HL-60 (cell line): Measurements from ENCODE around the gene ROR2.

Experiments used
- DNase-seq, 2 experiments: peaks; one replicate each; pipeline ENCODE4 v3.0.0-alpha.2; 2010 to 2020; ENCODE audit warnings: low read depth in 1 of 2, low spot score in 1 of 2
- H3K27ac ChIP-seq: fragments of 250-450 bp; sonication (Bioruptor Pico); replicated peaks from 2 replicates; pipeline ENCODE4 v1.5.1; 2020; ENCODE audit warnings: mild to moderate bottlenecking, moderate library complexity
- H3K27me3 ChIP-seq: fragments of 250-450 bp; sonication (Bioruptor Pico); 2 replicates; pipeline ENCODE4 v1.5.1; 2021; ENCODE audit warnings: mild to moderate bottlenecking, moderate library complexity; ENCODE audit not compliant: insufficient read depth, poor library complexity, severe bottlenecking
- H3K4me3 ChIP-seq: replicated peaks from 2 replicates; pipeline ENCODE4 v1.5.1; 2011; ENCODE audit warnings: mild to moderate bottlenecking, control low read depth, low read length; ENCODE audit not compliant: insufficient read depth
- CTCF ChIP-seq: IDR thresholded peaks from one replicate; pipeline ENCODE4 v1.5.1; 2011; ENCODE audit warnings: low read length, control low read depth, inconsistent platforms; ENCODE audit not compliant: insufficient read depth
- GABPA ChIP-seq: IDR thresholded peaks from 2 replicates; pipeline ENCODE4 v1.6.1; 2012; ENCODE audit warnings: low read depth
- POLR2AphosphoS5 ChIP-seq: IDR thresholded peaks from 2 replicates; pipeline ENCODE4 v1.6.1; 2012; ENCODE audit warnings: low read depth
- REST ChIP-seq: IDR thresholded peaks from 2 replicates; pipeline ENCODE4 v1.6.1; 2012; ENCODE audit warnings: low read depth; ENCODE audit not compliant: insufficient replicate concordance
- SPI1 ChIP-seq: IDR thresholded peaks from 2 replicates; pipeline ENCODE4 v1.6.1; 2012; ENCODE audit warnings: low read depth, mild to moderate bottlenecking, borderline replicate concordance

The ROR2 gene

DNA sequence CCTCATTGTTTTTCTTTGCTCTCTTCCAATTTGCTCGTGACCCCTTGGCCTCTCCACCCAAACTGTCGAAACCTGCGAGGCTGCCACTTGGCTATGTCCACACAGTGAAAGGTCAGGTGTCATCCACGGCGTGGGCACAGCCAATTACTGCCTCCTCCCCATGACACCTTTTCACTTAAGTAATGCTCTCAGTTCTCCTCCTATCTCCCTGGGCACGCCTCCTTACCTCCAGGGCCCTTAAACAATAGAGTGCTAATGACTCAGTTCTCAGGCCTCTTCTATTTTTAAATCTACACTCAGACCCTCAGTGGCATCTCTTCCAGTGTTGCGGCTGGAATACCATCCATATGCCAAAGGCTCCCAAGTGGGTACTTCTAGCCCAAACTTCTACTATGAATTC lies 256.8 kb downstream of the ROR2 start:
- Histone ChIP-seq H3K4me3 (no peak overlapping the region), H3K27ac (no peak overlapping the region), H3K27me3 (no peaks in the 10 kb centered on the region)
- DNase-seq, result no peak
- TF ChIP-seq CTCF (no peak), GABPA (no peak)

GRCh38 chr9:91690540-91691249 lies 259.3 kb downstream of the ROR2 start:
- no peaks in the 10 kb centered on the region for H3K27me3 ChIP-seq
- DNase-seq, result no peak
- no peak for TF ChIP-seq CTCF
- no peak overlapping the region for H3K4me3 ChIP-seq
- no peak overlapping the region for H3K27ac ChIP-seq

- no peak for DNase-seq
- no peak overlapping the region for H3K4me3 ChIP-seq
- H3K27me3 ChIP-seq, result no peaks in the 10 kb centered on the region
- TF ChIP-seq SPI1 (no peak), REST (no peak), CTCF (no peak), GABPA (no peak), POLR2AphosphoS5 (no peak)
- H3K27ac ChIP-seq, result no peak overlapping the region
Measured at GRCh38 chr9:91689006-91689405, 261.0 kb downstream of the ROR2 start.

- no peak for DNase-seq
- Histone ChIP-seq H3K4me3 (no peak overlapping the region), H3K27ac (no peak overlapping the region), H3K27me3 (no peaks in the 10 kb centered on the region)
- TF ChIP-seq CTCF, result no peak
- no peak for TF ChIP-seq GABPA
- TF ChIP-seq REST, result no peak
- TF ChIP-seq SPI1, result no peak
- no peak for TF ChIP-seq POLR2AphosphoS5
Measured at GRCh38 chr9:91683269-91683668, 266.8 kb downstream of the ROR2 start.
